H1 (cell line): ENCODE data around the gene CCSAP. TPM values are rescaled to one million over a fixed set of nuclear protein-coding genes. Genes with fewer than 3 reads are reported as not detected.

Source experiments
- CTCF ChIA-PET: fragments of 300-600 bp; sonication (Branson Sonifier 250); formaldehyde crosslinking; loops from one replicate; lab custom pipeline; 2021; ENCODE audit not compliant: partially characterized antibody; lab: Charles Lee
- POLR2A ChIA-PET: fragments of 300-600 bp; sonication (Branson Sonifier 250); formaldehyde crosslinking; loops from one replicate; lab custom pipeline; 2021; ENCODE audit warnings: inconsistent platforms; ENCODE audit not compliant: partially characterized antibody; lab: Charles Lee
- DNase-seq, 2 experiments: peaks; one replicate each; pipeline versions ENCODE4 v3.0.0 to v3.0.0-alpha.2; 2010 to 2022; ENCODE audit warnings: low spot score in 2 of 2, low read depth in 1 of 2, mixed read lengths in 1 of 2
- FAIRE-seq: peaks from 2 replicates; lab custom pipeline; 2011; peaks lifted over from hg19 to GRCh38; lab: Jason Lieb, UNC
- H2AFZ ChIP-seq: 2 replicates; pipeline ENCODE4 v1.8.1; 2012; ENCODE audit warnings: low read length, inconsistent platforms
- H2AK5ac ChIP-seq: 2 replicates; pipeline ENCODE4 v1.6.1; 2013; ENCODE audit warnings: low read depth, low read length
- H2BK120ac ChIP-seq: replicated peaks from 2 replicates; pipeline ENCODE3; 2013; ENCODE audit warnings: low read depth, low read length, inconsistent platforms
- H2BK12ac ChIP-seq: 2 replicates; pipeline ENCODE4 v1.6.1; 2013; ENCODE audit warnings: low read depth, low read length
- H2BK15ac ChIP-seq: 2 replicates; pipeline ENCODE4 v1.6.1; 2013; ENCODE audit warnings: low read length
- H2BK20ac ChIP-seq: 2 replicates; pipeline ENCODE4 v1.6.1; 2013; ENCODE audit warnings: low read length
- H2BK5ac ChIP-seq: 2 replicates; pipeline ENCODE4 v1.6.1; 2013; ENCODE audit warnings: low read depth, low read length
- H3K14ac ChIP-seq: 2 replicates; pipeline ENCODE4 v1.6.1; 2013; ENCODE audit warnings: inconsistent platforms; ENCODE audit not compliant: insufficient read length
- H3K18ac ChIP-seq: 2 replicates; pipeline ENCODE4 v1.6.1; 2013; ENCODE audit warnings: low read length; ENCODE audit errors: extremely low read depth
- H3K23ac ChIP-seq: 2 replicates; pipeline ENCODE4 v1.6.1; 2013; ENCODE audit warnings: inconsistent platforms; ENCODE audit not compliant: insufficient read length
- H3K23me2 ChIP-seq: 2 replicates; pipeline ENCODE4 v1.6.1; 2013; ENCODE audit warnings: low read depth, low read length
- H3K27ac ChIP-seq: 2 replicates; pipeline ENCODE4 v1.6.1; 2011; ENCODE audit warnings: low read depth, low read length, inconsistent platforms
- H3K27me3 ChIP-seq, 4 experiments: replicated peaks in 1 of 4; 1 replicate in 1 of 4; 2 replicates in 3 of 4; pipeline versions ENCODE4 v1.6.1 to v1.8.1; 2011 to 2013; ENCODE audit warnings: low read length in 3 of 4, mild to moderate bottlenecking in 3 of 4, inconsistent platforms in 2 of 4, mixed read lengths in 2 of 4, moderate library complexity in 1 of 4; ENCODE audit not compliant: control insufficient read depth in 3 of 4, insufficient read depth in 3 of 4; ENCODE audit errors: extremely low read depth in 1 of 4
- H3K36me3 ChIP-seq, 4 experiments: 2 replicates each; pipeline versions ENCODE4 v1.6.1 to v1.8.1; 2011 to 2013; ENCODE audit warnings: mild to moderate bottlenecking in 4 of 4, low read length in 3 of 4, moderate library complexity in 2 of 4, control low read depth in 1 of 4, inconsistent platforms in 1 of 4; ENCODE audit not compliant: insufficient read depth in 4 of 4, control insufficient read depth in 2 of 4
- H3K4ac ChIP-seq: replicated peaks from 2 replicates; pipeline ENCODE3; 2013; ENCODE audit warnings: low read length, low read depth, mixed read lengths, inconsistent platforms; ENCODE audit not compliant: insufficient read length
- H3K4me1 ChIP-seq, 4 experiments: replicated peaks in 1 of 4; 1 replicate in 1 of 4; 2 replicates in 3 of 4; pipeline versions ENCODE4 v1.6.1 to v1.8.1; 2011 to 2013; ENCODE audit warnings: low read length in 3 of 4, inconsistent platforms in 2 of 4, mixed read lengths in 1 of 4; ENCODE audit not compliant: insufficient read depth in 4 of 4, control insufficient read depth in 3 of 4
- H3K4me2 ChIP-seq, 2 experiments: 2 replicates each; pipeline versions ENCODE4 v1.6.1 to v1.8.1; 2011 to 2013; ENCODE audit warnings: low read depth in 2 of 2, low read length in 2 of 2, control low read depth in 1 of 2, inconsistent platforms in 1 of 2, mild to moderate bottlenecking in 1 of 2; ENCODE audit not compliant: insufficient read depth in 1 of 2
- H3K4me3 ChIP-seq, 4 experiments: fragments of 200-600, 300-600 bp in 1 of 4; sonication (generic), shearing (Covaris generic), sonication (Bioruptor Twin) in 1 of 4; 2 replicates each; pipeline versions ENCODE4 v1.5.1 to v1.8.1; 2011 to 2016; ENCODE audit warnings: low read length in 4 of 4, low read depth in 3 of 4, control low read depth in 2 of 4, inconsistent platforms in 2 of 4, mild to moderate bottlenecking in 2 of 4, mixed read lengths in 1 of 4, moderate library complexity in 1 of 4; ENCODE audit not compliant: insufficient read depth in 2 of 4; ENCODE audit errors: extremely low read depth in 1 of 4
- H3K56ac ChIP-seq: replicated peaks from 2 replicates; pipeline ENCODE3; 2013; ENCODE audit warnings: low read depth, mild to moderate bottlenecking, mixed read lengths, low read length, inconsistent platforms; ENCODE audit not compliant: insufficient read length
- H3K79me1 ChIP-seq: 2 replicates; pipeline ENCODE4 v1.6.1; 2013; ENCODE audit warnings: low read depth, low read length, control low read depth
- H3K79me2 ChIP-seq, 2 experiments: 2 replicates each; pipeline versions ENCODE4 v1.6.1 to v1.8.1; 2012 to 2013; ENCODE audit warnings: low read length in 2 of 2, mild to moderate bottlenecking in 2 of 2, inconsistent platforms in 1 of 2; ENCODE audit not compliant: insufficient read depth in 2 of 2, control insufficient read depth in 1 of 2
- H3K9ac ChIP-seq, 4 experiments: replicated peaks in 1 of 4; 1 replicate in 1 of 4; 2 replicates in 3 of 4; pipeline versions ENCODE4 v1.6.1 to v1.8.1; 2011 to 2013; ENCODE audit warnings: low read depth in 3 of 4, low read length in 3 of 4, control low read depth in 2 of 4, mild to moderate bottlenecking in 2 of 4, moderate library complexity in 2 of 4, inconsistent platforms in 1 of 4; ENCODE audit errors: extremely low read depth in 1 of 4
- H3K9me3 ChIP-seq, 2 experiments: 2 replicates each; pipeline versions ENCODE4 v1.6.1 to v1.8.1; 2012 to 2013; ENCODE audit warnings: mild to moderate bottlenecking in 2 of 2, moderate library complexity in 2 of 2, control low read depth in 1 of 2, inconsistent platforms in 1 of 2, low read depth in 1 of 2, low read length in 1 of 2, mixed read lengths in 1 of 2; ENCODE audit not compliant: insufficient read depth in 2 of 2
- H4K20me1 ChIP-seq, 2 experiments: replicated peaks in 1 of 2; 2 replicates each; pipeline versions ENCODE3 to v1.8.1; 2011 to 2013; ENCODE audit warnings: inconsistent platforms in 2 of 2, low read length in 2 of 2, mild to moderate bottlenecking in 1 of 2; ENCODE audit not compliant: insufficient read depth in 2 of 2, control insufficient read depth in 1 of 2
- H4K5ac ChIP-seq: 2 replicates; pipeline ENCODE4 v1.6.1; 2013; ENCODE audit warnings: low read length, low read depth, mixed read lengths, inconsistent platforms; ENCODE audit not compliant: insufficient read length
- H4K8ac ChIP-seq: 2 replicates; pipeline ENCODE4 v1.8.0; 2013; ENCODE audit warnings: mild to moderate bottlenecking, moderate library complexity, low read length, inconsistent platforms; ENCODE audit not compliant: insufficient read depth; ENCODE audit errors: extremely low read depth
- H4K91ac ChIP-seq: replicated peaks from 2 replicates; pipeline ENCODE3; 2013; ENCODE audit warnings: low read length, mixed read lengths, inconsistent platforms; ENCODE audit not compliant: insufficient read length
- BCL11A ChIP-seq, 2 experiments: IDR thresholded peaks; one replicate each; pipeline ENCODE4 v1.6.1; 2011; ENCODE audit warnings: low read depth in 2 of 2, low read length in 2 of 2, mild to moderate bottlenecking in 2 of 2
- RNF2 ChIP-seq: fragments of 200-900, 300-1000 bp; sonication (generic); IDR thresholded peaks from 2 replicates; pipeline ENCODE4 v1.7.1; 2016; ENCODE audit warnings: borderline replicate concordance, low read depth, mild to moderate bottlenecking, antibody characterized with exemption, low read length; ENCODE audit not compliant: poor library complexity, severe bottlenecking; ENCODE audit errors: missing control alignments
- WGBS, 2 experiments: shearing (Covaris generic) in 1 of 2; methylation state at CpG; one replicate each; pipeline versions ENCODE4 v1.1.6 to v1.1.7; 2013 to 2015; ENCODE audit warnings: low lambda C conversion rate in 2 of 2, mixed read lengths in 2 of 2, inconsistent platforms in 1 of 2, low coverage in 1 of 2, missing lambda C conversion rate in 1 of 2; ENCODE audit not compliant: insufficient replicate concordance in 2 of 2, insufficient coverage in 1 of 2, insufficient read length in 1 of 2; ENCODE audit errors: extremely low coverage in 1 of 2, missing lambda C conversion rate in 1 of 2; 5-methylcytosine and 5-hydroxymethylcytosine counted together
- polyA plus RNA-seq, 7 experiments: library from polyadenylated mRNA; depleted of rRNA in 3 of 7; stranded (reverse) in 5 of 7; unstranded in 2 of 7; fragments of >200 nt in 5 of 7; fragments of 200-250 nt in 2 of 7; gene quantifications; 1 replicate in 5 of 7; 2 replicates in 1 of 7; 4 replicates in 1 of 7; pipeline versions ENCODE4 v1.2.1 to v1.2.3, GENCODE V29; 2011 to 2013; ENCODE audit warnings: missing spikeins in 2 of 7, mixed read lengths in 2 of 7
- total RNA-seq: library from RNA; stranded (reverse); fragmentation: NEBNext Ultra II Directional; extraction: Animal tissue kit (Norgen Biotek cat#: 25700); gene quantifications from 2 replicates; pipeline ENCODE4 v1.2.1, GENCODE V29; 2021
- TF ChIP-seq, protein P1 (sequence below): IDR thresholded peaks from 2 replicates; pipeline ENCODE4 v1.6.1; 2012; ENCODE audit warnings: inconsistent platforms

The CCSAP gene
- total and polyA plus RNA-seq, 2 of the 8 experiments (the other 6 are each of a cell fraction or from before 2014, with no cell fraction given): 3.5 to 17.2 TPM

DNA sequence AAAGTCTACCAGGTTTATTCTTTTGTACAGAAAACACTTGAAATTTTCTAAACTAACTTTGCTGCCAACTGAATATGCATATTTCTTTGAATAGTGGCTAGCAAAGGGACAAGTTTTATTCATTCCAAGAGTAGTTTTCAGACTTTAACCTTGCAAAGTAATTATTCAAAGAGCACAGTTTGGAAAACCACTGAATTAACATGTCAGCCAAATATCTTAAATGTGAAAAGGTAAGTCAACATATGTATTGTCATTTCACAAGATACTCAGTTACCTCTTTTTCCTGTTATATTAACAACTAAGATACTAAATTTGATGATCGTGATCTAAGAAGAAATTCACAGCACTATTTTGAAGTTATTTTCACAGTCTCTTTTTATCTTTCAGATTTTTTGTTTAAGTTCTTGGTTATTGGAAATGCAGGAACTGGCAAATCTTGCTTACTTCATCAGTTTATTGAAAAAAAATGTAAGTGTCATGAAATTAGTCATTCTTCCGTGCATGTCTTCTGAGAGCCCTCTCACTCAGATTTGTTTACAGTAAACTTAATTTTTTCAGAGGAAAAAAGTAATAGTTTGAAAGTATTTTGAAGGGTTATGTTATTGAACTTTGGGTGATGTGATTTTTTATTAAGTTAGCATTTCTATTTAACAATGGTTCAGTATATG, 56.6 kb downstream of the CCSAP start:
- Histone ChIP-seq H3K4me2 (no peak overlapping the region), H3K27ac (no peak overlapping the region), H2BK5ac (no peak overlapping the region), H2AK5ac (no peak overlapping the region), H4K20me1 (peaks cover 4 to 5% of the 10 kb centered on the region in 2 experiments), H3K23ac (no peak overlapping the region), H3K23me2 (no peaks in the 10 kb centered on the region; the same call in 1 of the 2 replicates), H3K79me1 (peaks cover 6% of the 10 kb centered on the region), H3K4me1 (peaks cover 0 to 4% (median under 1%) of the 10 kb centered on the region in 4 experiments; a peak in 1 of 7 replicates), H3K9ac (no peak overlapping the region), H3K4me3 (no peak overlapping the region), H3K79me2 (peaks cover 3 to 42% of the 10 kb centered on the region in 2 experiments; a peak in 2 of 4 replicates), H4K91ac (no peak overlapping the region), H4K5ac (no peak overlapping the region), H2BK12ac (no peak overlapping the region), H4K8ac (no peak overlapping the region), H2BK20ac (no peak overlapping the region), H3K56ac (no peak overlapping the region), H3K9me3 (no peaks in the 10 kb centered on the region), H3K4ac (no peak overlapping the region), H3K27me3 (no peaks in the 10 kb centered on the region), H2BK15ac (no peak overlapping the region), H3K18ac (no peak overlapping the region), H3K36me3 (peaks cover 0 to 7% (median 2%) of the 10 kb centered on the region in 4 experiments; a peak in 2 of 8 replicates), H2AFZ (no peak overlapping the region), H3K14ac (no peak overlapping the region), H2BK120ac (no peak overlapping the region)
- FAIRE-seq (no peak), DNase-seq (no peak)
- 92% methylated on average over 2 of the region's 2 CpGs; no CpG with 5 or more reads in 1 of the 2 experiments for WGBS, 2 experiments
- TF ChIP-seq, protein P1, sequence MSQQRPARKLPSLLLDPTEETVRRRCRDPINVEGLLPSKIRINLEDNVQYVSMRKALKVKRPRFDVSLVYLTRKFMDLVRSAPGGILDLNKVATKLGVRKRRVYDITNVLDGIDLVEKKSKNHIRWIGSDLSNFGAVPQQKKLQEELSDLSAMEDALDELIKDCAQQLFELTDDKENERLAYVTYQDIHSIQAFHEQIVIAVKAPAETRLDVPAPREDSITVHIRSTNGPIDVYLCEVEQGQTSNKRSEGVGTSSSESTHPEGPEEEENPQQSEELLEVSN: no peak
- TF ChIP-seq BCL11A (IDR thresholded peaks at IDR 0.05; ENCODE audit: low read depth in 2 of 2, low read length in 2 of 2) (no peak), RNF2 (no peak)
- ChIA-PET CTCF (no interaction called here), POLR2A (interaction anchor here (1.0 kb wide), 1 partner anchor 23 kb away, joined by 3 read pairs; no protein-coding TSS in a partner anchor)
